Caco-2 (cell line): ENCODE data around the gene TMEM222. TPM values are rescaled to one million over a fixed set of nuclear protein-coding genes. Genes with fewer than 3 reads are reported as not detected.

Experiments
- BruUV-seq: library from RNA; stranded (reverse); fragments of 400-500 nt; replicated peaks from 2 replicates; lab custom pipeline; 2021; lab: Mats Ljungman, UMichigan
- CTCF ChIA-PET: fragments of 300-600 bp; sonication (Branson Sonifier 250); formaldehyde crosslinking; loops from one replicate; lab custom pipeline; 2022; ENCODE audit warnings: antibody characterized with exemption; lab: Charles Lee
- POLR2A ChIA-PET: fragments of 300-600 bp; sonication (Branson Sonifier 250); formaldehyde crosslinking; loops from one replicate; lab custom pipeline; 2022; ENCODE audit warnings: antibody characterized with exemption; lab: Charles Lee
- DNase-seq, 2 experiments: peaks; one replicate each; pipeline versions ENCODE4 v3.0.0 to v3.0.0-alpha.2; 2020 to 2022
- H3K27me3 ChIP-seq: replicated peaks from 2 replicates; pipeline ENCODE4 v1.6.0; 2011; ENCODE audit warnings: low read length; ENCODE audit not compliant: control insufficient read depth, insufficient read depth
- H3K36me3 ChIP-seq: 2 replicates; pipeline ENCODE4 v1.5.1; 2011; ENCODE audit warnings: low read length; ENCODE audit not compliant: control insufficient read depth, insufficient read depth
- H3K4me1 ChIP-seq: fragments of 250-450 bp; sonication (Bioruptor Pico); 2 replicates; pipeline ENCODE4 v1.5.1; 2020; ENCODE audit warnings: mild to moderate bottlenecking
- H3K4me3 ChIP-seq: 2 replicates; pipeline ENCODE4 v1.5.1; 2011; ENCODE audit warnings: low read depth, mild to moderate bottlenecking, control low read depth, low read length
- H3K9me3 ChIP-seq: fragments of 250-450 bp; sonication (Bioruptor Pico); 2 replicates; pipeline ENCODE4 v1.5.1; 2020; ENCODE audit warnings: mild to moderate bottlenecking, moderate library complexity
- H3K27ac Mint-ChIP-seq: one replicate; pipeline ENCODE4 v1.8.0; 2022; ENCODE audit warnings: mixed read lengths; ENCODE audit not compliant: unreplicated experiment
- H3K27me3 Mint-ChIP-seq: one replicate; pipeline ENCODE4 v1.8.0; 2022; ENCODE audit warnings: mixed read lengths; ENCODE audit not compliant: insufficient read depth, unreplicated experiment
- H3K36me3 Mint-ChIP-seq: one replicate; pipeline ENCODE4 v1.8.0; 2022; ENCODE audit warnings: mild to moderate bottlenecking, mixed read lengths; ENCODE audit not compliant: insufficient read depth, unreplicated experiment
- H3K4me1 Mint-ChIP-seq: one replicate; pipeline ENCODE4 v1.8.0; 2022; ENCODE audit warnings: low read depth, mixed read lengths; ENCODE audit not compliant: unreplicated experiment
- H3K4me3 Mint-ChIP-seq: one replicate; pipeline ENCODE4 v1.8.0; 2022; ENCODE audit warnings: mild to moderate bottlenecking, moderate library complexity, mixed read lengths; ENCODE audit not compliant: unreplicated experiment
- H3K9me3 Mint-ChIP-seq: one replicate; pipeline ENCODE4 v1.8.0; 2022; ENCODE audit warnings: mixed read lengths; ENCODE audit not compliant: unreplicated experiment
- intact Hi-C: fragments of 100-400 bp; cut with micrococcal nuclease; formaldehyde crosslinking; loops from one replicate; pipeline ENCODE4 v1.10.0; 2022; ENCODE audit not compliant: unreplicated experiment
- total RNA-seq: library from RNA; stranded (reverse); gene quantifications from 2 replicates; pipeline ENCODE4 v1.2.3, GENCODE V29; 2022
- TF ChIP-seq, protein P1 (sequence below), 2 experiments: fragments of 200-600 bp in 1 of 2; IDR thresholded peaks; 1 replicate in 1 of 2; 2 replicates in 1 of 2; pipeline versions ENCODE4 v1.5.1 to v1.8.0; 2011 to 2022; ENCODE audit warnings: antibody characterized with exemption in 1 of 2, control low read depth in 1 of 2, inconsistent platforms in 1 of 2, low read depth in 1 of 2, low read length in 1 of 2, mild to moderate bottlenecking in 1 of 2, moderate library complexity in 1 of 2; ENCODE audit not compliant: insufficient read depth in 1 of 2, severe bottlenecking in 1 of 2, unreplicated experiment in 1 of 2

TMEM222 gene
- total RNA-seq, 1 experiment from 2014 or later = 32.3 TPM

DNA sequence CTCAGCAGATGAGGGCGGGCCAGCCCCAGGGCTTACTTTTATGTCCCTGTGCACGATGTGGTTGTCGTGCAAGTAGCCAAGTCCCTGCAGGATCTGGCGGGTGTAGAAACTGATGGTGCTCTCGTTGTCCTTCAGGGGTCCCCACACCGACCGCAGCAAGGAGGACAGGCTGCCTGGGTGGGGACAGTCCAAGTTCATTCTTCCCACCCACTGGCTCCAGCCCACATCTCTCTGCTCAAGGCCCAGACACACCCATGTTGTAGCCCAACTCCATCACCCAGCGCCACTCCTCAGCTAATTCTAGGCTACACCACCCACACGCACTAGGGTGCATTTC is 37.8 kb downstream of the TMEM222 start:
- Mint-ChIP-seq H3K4me1 (peaks cover 7% of the 10 kb centered on the region), H3K36me3 (peaks cover 11% of the 10 kb centered on the region), H3K27me3 (no peaks in the 10 kb centered on the region), H3K4me3 (no peak overlapping the region), H3K27ac (no peak overlapping the region), H3K9me3 (no peaks in the 10 kb centered on the region)
- peaks cover 3% of the 10 kb centered on the region; the same call in 1 of the 2 replicates for H3K4me1 ChIP-seq
- no peaks in the 10 kb centered on the region for H3K27me3 ChIP-seq
- no peaks in the 10 kb centered on the region for H3K9me3 ChIP-seq
- intact Hi-C loops = loop anchor here (10.0 kb wide), 1 partner anchor 55 kb away; no protein-coding TSS in a partner anchor
- no peak overlapping the region for H3K4me3 ChIP-seq
- TF ChIP-seq, protein P1, sequence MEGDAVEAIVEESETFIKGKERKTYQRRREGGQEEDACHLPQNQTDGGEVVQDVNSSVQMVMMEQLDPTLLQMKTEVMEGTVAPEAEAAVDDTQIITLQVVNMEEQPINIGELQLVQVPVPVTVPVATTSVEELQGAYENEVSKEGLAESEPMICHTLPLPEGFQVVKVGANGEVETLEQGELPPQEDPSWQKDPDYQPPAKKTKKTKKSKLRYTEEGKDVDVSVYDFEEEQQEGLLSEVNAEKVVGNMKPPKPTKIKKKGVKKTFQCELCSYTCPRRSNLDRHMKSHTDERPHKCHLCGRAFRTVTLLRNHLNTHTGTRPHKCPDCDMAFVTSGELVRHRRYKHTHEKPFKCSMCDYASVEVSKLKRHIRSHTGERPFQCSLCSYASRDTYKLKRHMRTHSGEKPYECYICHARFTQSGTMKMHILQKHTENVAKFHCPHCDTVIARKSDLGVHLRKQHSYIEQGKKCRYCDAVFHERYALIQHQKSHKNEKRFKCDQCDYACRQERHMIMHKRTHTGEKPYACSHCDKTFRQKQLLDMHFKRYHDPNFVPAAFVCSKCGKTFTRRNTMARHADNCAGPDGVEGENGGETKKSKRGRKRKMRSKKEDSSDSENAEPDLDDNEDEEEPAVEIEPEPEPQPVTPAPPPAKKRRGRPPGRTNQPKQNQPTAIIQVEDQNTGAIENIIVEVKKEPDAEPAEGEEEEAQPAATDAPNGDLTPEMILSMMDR (IDR thresholded peaks at IDR 0.05; ENCODE audit: insufficient read depth in 1 of 2, low read depth in 1 of 2, low read length in 1 of 2, severe bottlenecking in 1 of 2, unreplicated experiment in 1 of 2) = no peak
- BruUV-seq = no TSS peak
- DNase-seq = no peak
- POLR2A ChIA-PET = no interaction called here
- CTCF ChIA-PET = no interaction called here
- H3K36me3 ChIP-seq = no peaks in the 10 kb centered on the region

DNA sequence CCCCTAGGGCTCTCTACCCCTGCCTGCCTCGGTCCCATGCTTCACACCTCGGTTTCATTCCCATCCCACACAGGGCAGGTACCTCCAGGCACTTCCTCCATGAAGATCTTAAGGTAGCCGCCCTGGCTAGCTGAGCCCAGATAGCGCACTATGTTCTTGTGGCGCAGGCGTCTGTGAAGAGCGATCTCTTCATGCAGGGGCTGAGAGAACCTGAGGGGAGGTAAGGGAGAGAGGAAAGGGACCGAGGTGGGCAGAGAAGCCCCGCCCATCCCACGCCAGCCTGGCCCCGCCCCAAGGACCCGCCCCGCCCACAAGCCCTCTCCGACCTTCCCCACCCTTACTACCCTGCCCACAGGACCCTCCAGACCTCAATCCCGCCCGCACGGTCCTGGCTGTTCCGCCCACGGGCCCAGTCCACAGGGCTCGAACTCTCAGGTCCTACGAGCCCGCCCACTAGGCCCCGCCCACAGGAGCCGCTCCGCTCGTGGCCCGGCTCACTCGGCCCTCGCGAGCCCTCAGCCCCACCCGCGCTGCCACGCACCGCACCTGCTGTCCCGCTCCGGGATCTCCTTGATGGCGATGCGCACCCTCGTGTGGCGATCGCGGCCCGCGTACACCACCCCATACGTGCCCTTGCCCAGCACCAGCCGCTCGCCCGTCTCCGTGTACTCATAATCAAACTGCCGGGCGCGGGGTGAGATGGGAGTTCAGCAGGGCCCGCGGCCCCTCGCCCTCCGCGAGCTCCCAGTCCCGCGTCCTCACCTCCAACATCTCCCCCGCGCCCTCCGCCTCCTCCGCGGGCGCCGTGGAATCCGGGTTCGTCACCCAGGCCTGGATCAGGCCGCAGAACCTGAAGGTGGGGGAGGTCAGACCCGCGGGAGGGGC is 38.4 kb downstream of the TMEM222 start:
- Mint-ChIP-seq H3K36me3 (peaks cover 8% of the 10 kb centered on the region), H3K4me1 (peaks cover 7% of the 10 kb centered on the region), H3K27me3 (no peaks in the 10 kb centered on the region), H3K9me3 (no peaks in the 10 kb centered on the region), H3K27ac (no peak overlapping the region), H3K4me3 (no peak overlapping the region)
- Histone ChIP-seq H3K4me1 (peaks cover 8% of the 10 kb centered on the region), H3K9me3 (no peaks in the 10 kb centered on the region), H3K27me3 (no peaks in the 10 kb centered on the region), H3K36me3 (no peaks in the 10 kb centered on the region), H3K4me3 (no peak overlapping the region)
- POLR2A ChIA-PET = no interaction called here
- TF ChIP-seq, protein P1 (IDR thresholded peaks at IDR 0.05; ENCODE audit: insufficient read depth in 1 of 2, low read depth in 1 of 2, low read length in 1 of 2, severe bottlenecking in 1 of 2, unreplicated experiment in 1 of 2) = no peak
- DNase-seq = no peak
- CTCF ChIA-PET = no interaction called here
- intact Hi-C loops = no loop called here
- BruUV-seq = no TSS peak

DNA sequence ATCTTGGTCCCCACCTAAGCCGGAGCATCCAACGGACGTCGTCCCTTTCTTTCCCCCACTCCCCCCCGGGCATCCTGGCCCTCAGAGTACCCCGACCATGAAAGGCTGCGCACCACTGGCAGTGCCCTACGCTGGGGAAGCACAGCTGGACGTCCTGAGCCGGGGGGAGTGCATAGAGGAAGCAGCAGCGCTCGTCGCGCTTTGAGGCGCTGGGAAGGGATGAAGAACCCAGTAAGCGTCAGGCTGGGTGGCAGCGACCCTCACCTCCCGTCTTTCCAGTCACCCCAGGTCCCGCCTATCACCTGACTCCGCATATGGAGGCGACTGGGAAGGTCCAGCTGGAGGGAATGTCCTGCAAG is 39.1 kb downstream of the TMEM222 start:
- Mint-ChIP-seq H3K4me3 (no peak overlapping the region), H3K36me3 (peaks cover 12% of the 10 kb centered on the region), H3K27ac (no peak overlapping the region), H3K9me3 (no peaks in the 10 kb centered on the region), H3K4me1 (peaks cover 7% of the 10 kb centered on the region), H3K27me3 (no peaks in the 10 kb centered on the region)
- intact Hi-C loops = no loop called here
- H3K9me3 ChIP-seq = no peaks in the 10 kb centered on the region
- CTCF ChIA-PET = no interaction called here
- POLR2A ChIA-PET = no interaction called here
- peaks cover 8% of the 10 kb centered on the region for H3K4me1 ChIP-seq
- TF ChIP-seq, protein P1 (IDR thresholded peaks at IDR 0.05; ENCODE audit: insufficient read depth in 1 of 2, low read depth in 1 of 2, low read length in 1 of 2, severe bottlenecking in 1 of 2, unreplicated experiment in 1 of 2) = no peak
- no peaks in the 10 kb centered on the region for H3K27me3 ChIP-seq
- no peaks in the 10 kb centered on the region for H3K36me3 ChIP-seq
- no peak for DNase-seq
- BruUV-seq = no TSS peak
- no peak overlapping the region for H3K4me3 ChIP-seq
